OCI-LY7 (cell line): ENCODE measurements around the gene PKDCC.

Source experiments
- CTCF ChIP-seq: fragments of 200-600 bp; sonication (generic); conservative IDR thresholded peaks from 2 replicates; pipeline ENCODE4 v1.5.1; 2014; ENCODE audit warnings: mild to moderate bottlenecking, antibody characterized with exemption, low read length, moderate library complexity, mixed read lengths
- EZH2phosphoT487 ChIP-seq: fragments of 200-600 bp; sonication (generic); IDR thresholded peaks from 2 replicates; pipeline ENCODE4 v1.6.1; 2018; ENCODE audit warnings: low read depth, borderline replicate concordance, mild to moderate bottlenecking, mixed run types, antibody characterized with exemption, low read length, moderate library complexity, mixed read lengths

GRCh38 chr2:42103829-42104228 lies 56.0 kb downstream of the PKDCC start:
- TF ChIP-seq CTCF, result no peak
- TF ChIP-seq EZH2phosphoT487, result no peak
